ENCODE data around the gene INPP5F. TPM values are rescaled to one million over a fixed set of nuclear protein-coding genes. Genes with fewer than 3 reads are reported as not detected.
A peak's percentile ranks its signal among the peaks of the same experiment; 100 is the strongest.

INPP5F gene
- total and polyA plus RNA-seq, 2 of the 13 experiments (the other 11 are each of a cell fraction or from before 2014, with no cell fraction given), result 12.5 to 15.7 TPM

DNA sequence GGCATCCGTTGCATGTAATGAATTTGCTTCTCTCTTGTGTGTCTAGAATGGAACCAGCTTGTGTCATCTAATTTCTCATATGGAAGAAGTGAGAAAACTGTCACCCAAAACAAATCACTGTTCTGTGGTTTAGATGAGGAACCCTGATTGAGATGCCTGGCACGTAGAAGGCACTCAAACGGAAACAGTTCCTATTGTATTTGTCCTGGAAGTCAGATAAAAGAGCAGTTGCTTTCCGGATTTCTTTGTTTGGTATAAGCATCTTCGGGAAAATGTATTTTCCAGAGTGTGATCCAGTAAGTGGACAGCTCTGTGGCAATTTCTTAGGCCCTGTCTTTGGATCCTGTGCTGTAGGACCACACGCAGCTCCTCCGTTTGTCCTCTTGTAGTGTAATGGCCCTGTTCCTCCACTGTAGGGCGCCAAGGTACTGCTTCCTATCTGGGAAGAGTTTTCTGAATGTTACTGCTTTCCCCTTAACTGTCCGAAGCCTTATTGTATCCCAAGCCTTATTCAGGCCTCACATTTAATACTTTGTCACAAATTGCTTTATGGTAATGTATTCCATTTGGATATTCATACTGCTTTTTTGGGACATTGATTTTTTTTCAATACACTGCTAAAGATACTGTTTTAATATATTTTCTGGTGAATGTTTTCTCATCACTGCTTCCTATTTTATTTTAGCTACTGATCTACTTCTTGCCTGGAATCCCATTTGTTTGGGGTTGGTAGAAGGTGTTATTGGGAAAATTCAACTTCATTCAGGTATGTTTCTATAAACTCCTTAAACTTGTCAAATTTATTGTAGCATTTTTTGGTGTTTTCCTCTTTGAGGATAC is 24.8 kb downstream of the INPP5F start:
- Histone ChIP-seq H3K27ac (ENCODE audit: extremely low read length, insufficient read depth, low read length) (no peak overlapping the region), H3K79me2 (ENCODE audit: insufficient read depth, low read length) (peaks cover 20% of the 10 kb centered on the region), H3K4me2 (ENCODE audit: low read depth, low read length) (no peak overlapping the region), H3K4me3 (replicated peaks in 1 of 3; ENCODE audit: insufficient read depth in 1 of 3, low read depth in 2 of 3, low read length in 3 of 3) (no peak overlapping the region), H3K36me3 (replicated peaks in 1 of 2; ENCODE audit: control insufficient read depth in 1 of 2, insufficient read depth in 2 of 2, low read length in 2 of 2) (peaks cover 0 to 4% of the 10 kb centered on the region in 2 experiments; a peak in 2 of 5 replicates), H2AFZ (ENCODE audit: low read length) (no peak overlapping the region), H3K27me3 (ENCODE audit: control insufficient read depth in 1 of 2, insufficient read depth in 2 of 2, low read length in 2 of 2) (no peaks in the 10 kb centered on the region), H4K20me1 (ENCODE audit: insufficient read depth, low read length) (no peaks in the 10 kb centered on the region), H3K9me3 (ENCODE audit: low read length) (no peaks in the 10 kb centered on the region), H3K9ac (ENCODE audit: insufficient read depth, low read depth, low read length) (no peak overlapping the region), H3K4me1 (ENCODE audit: insufficient read depth, low read length) (peaks cover 40% of the 10 kb centered on the region)
- in situ Hi-C loops (cut with HindIII; ENCODE audit: extremely low pct_ligation_motif_present, low pct_unique_long_range_greater_than_20kb) (loop anchor here (5.0 kb wide), 1 partner anchor 112 kb away; no protein-coding TSS in a partner anchor), intact Hi-C loops (cut with micrococcal nuclease; ENCODE audit: unreplicated experiment) (loop anchor here (1.0 to 10.0 kb wide), 5 partner anchors 37 to 136 kb away; no protein-coding TSS in a partner anchor)
- FAIRE-seq, result peak; percentile 90
- no peak for TF ChIP-seq ZNF605 (CRISPR knock-in tag; IDR thresholded peaks at IDR 0.05)
- no peak for TF ChIP-seq PLRG1 (conservative IDR thresholded peaks at IDR 0.05)
- TF ChIP-seq SAP130 (CRISPR knock-in tag; IDR thresholded peaks at IDR 0.05; ENCODE audit: low read depth), result 0 out of 2 replicates have a peak, but pooled peaks have one; percentile 29
- peak; percentile 92 for TF ChIP-seq CTCF (CRISPR knock-in tag; IDR thresholded peaks at IDR 0.05)
- 0 out of 2 replicates have a peak, but pooled peaks have one; percentile 16 for TF ChIP-seq GATAD2A (CRISPR knock-in tag; IDR thresholded peaks at IDR 0.05)
- TF ChIP-seq YY1 (IDR thresholded peaks at IDR 0.05; ENCODE audit: insufficient read depth, insufficient replicate concordance, low read depth, low read length), result no peak
- TF ChIP-seq IRF2 (CRISPR knock-in tag; IDR thresholded peaks at IDR 0.05), result no peak
- TF ChIP-seq RAD21 (CRISPR knock-in tag; IDR thresholded peaks at IDR 0.05), result peak; percentile 91
- TF ChIP-seq STAG1 (CRISPR knock-in tag; IDR thresholded peaks at IDR 0.05), result peak; percentile 97
- peak; percentile 37; the same call in 1 of the 2 replicates for TF ChIP-seq MIXL1 (CRISPR knock-in tag; IDR thresholded peaks at IDR 0.05)
- 0 out of 2 replicates have a peak, but pooled peaks have one; percentile 19 for TF ChIP-seq ELF3 (CRISPR knock-in tag; IDR thresholded peaks at IDR 0.05)
- TF ChIP-seq CREB1 (IDR thresholded peaks at IDR 0.05), result no peak
- TF ChIP-seq CREB1 (CRISPR knock-in tag; IDR thresholded peaks at IDR 0.05), result peak; percentile 22; the same call in 1 of the 2 replicates
- TF ChIP-seq SMC3 (IDR thresholded peaks at IDR 0.05; ENCODE audit: low read length), result peak; percentile 98
- TF ChIP-seq FOXK1 (CRISPR knock-in tag; IDR thresholded peaks at IDR 0.05; ENCODE audit: borderline replicate concordance, low read depth), result peak; percentile 18; the same call in 1 of the 2 replicates
- peak; percentile 83 for ATAC-seq
- 38% methylated on average over 9 of the region's 9 CpGs for WGBS (ENCODE audit: low lambda C conversion rate)
- no TSS peak for BruUV-seq (replicated peaks)
- ChIA-PET POLR2A (interaction anchor here (0.6 to 0.7 kb wide), 2 partner anchors 64 to 109 kb away, joined by 3 to 5 read pairs; no protein-coding TSS in a partner anchor), CTCF (ENCODE audit: low intra/inter-chr PET ratio, low total read pairs) (interaction anchor here (1.1 to 2.4 kb wide), 3 partner anchors 25 to 109 kb away, joined by 3 to 22 read pairs (median 13); partner anchors contain the start of gene INPP5F)
- peak; percentile 73 for DNase-seq (ENCODE audit: low spot score)
